Motor neuron (in vitro differentiated cells): ENCODE data around the gene ADRM1. TPM values are rescaled to one million over a fixed set of nuclear protein-coding genes. Genes with fewer than 3 reads are reported as not detected.

Source experiments
- ATAC-seq, 8 experiments: fragments of 200-7000 bp; cut with Tn5 transposase; replicated peaks in 6 of 8; 2 replicates each; pipeline ENCODE4 v1.8.0; 2021; ENCODE audit warnings: mild to moderate bottlenecking in 8 of 8, moderate library complexity in 8 of 8
- H3K27ac ChIP-seq, 2 donors: fragments of 250-450 bp; sonication (Bioruptor Pico); 2 replicates each; pipeline ENCODE4 v1.9.0; 2021; ENCODE audit warnings: antibody characterized with exemption in 2 of 2, mild to moderate bottlenecking in 2 of 2, moderate library complexity in 1 of 2
- H3K4me1 ChIP-seq, 2 donors: fragments of 250-450 bp; sonication (Bioruptor Pico); replicated peaks in 1 of 2; 2 replicates each; pipeline ENCODE4 v1.6.1; 2021; ENCODE audit warnings: antibody characterized with exemption in 2 of 2, mild to moderate bottlenecking in 2 of 2, moderate library complexity in 1 of 2
- H3K4me3 ChIP-seq, 5 donors: fragments of 250-450 bp; sonication (Bioruptor Pico); 2 replicates each; pipeline ENCODE4 v1.9.0; 2021; ENCODE audit warnings: antibody characterized with exemption in 5 of 5, mild to moderate bottlenecking in 5 of 5, moderate library complexity in 4 of 5
- WGBS, 10 experiments: fragments of 450-650 bp; shearing (Covaris generic); methylation state at CpG; one replicate each; pipeline ENCODE4 v1.0.0; 2022; 5-methylcytosine and 5-hydroxymethylcytosine counted together
- in situ Hi-C, 9 experiments: fragments of 400-800 bp; cut with MboI; loops; one replicate each; pipeline ENCODE4 v1.15.0; 2021; ENCODE audit warnings: low sequenced_read_pairs in 9 of 9, low pct_unique_long_range_greater_than_20kb in 2 of 9; ENCODE audit not compliant: unreplicated experiment in 9 of 9
- total RNA-seq, 8 experiments: library from RNA; unstranded; fragments of 300-600 nt; gene quantifications; 2 replicates each; pipeline versions ENCODE4 v1.2.3 to v1.2.4, GENCODE V29; 2022

The ADRM1 gene
- total RNA-seq, 8 experiments from 2014 or later: 42.8 to 151 (median 87.9) TPM

DNA sequence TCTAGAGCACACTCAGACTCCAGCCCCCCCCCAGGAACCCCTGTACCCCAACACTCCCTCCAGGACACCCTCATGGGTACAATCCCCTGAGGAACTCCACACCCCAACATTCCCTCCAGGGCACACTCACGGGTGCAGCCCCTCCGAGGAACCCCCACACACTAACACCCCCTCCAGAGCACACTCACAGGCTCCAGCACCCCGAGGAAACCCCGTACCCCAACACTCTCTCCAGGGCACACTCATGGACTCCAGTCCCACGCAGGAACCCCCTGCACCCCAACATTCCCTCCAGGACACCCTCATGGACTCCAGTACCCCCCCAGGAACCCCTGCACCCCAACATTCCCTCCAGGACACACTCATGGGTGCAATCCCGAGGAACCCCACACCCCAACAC, 32.7 kb downstream of the ADRM1 start:
- no peaks in the 10 kb centered on the region for H3K4me1 ChIP-seq
- ATAC-seq: no peak
- no peak overlapping the region for H3K27ac ChIP-seq
- WGBS, 10 experiments: no CpG with 5 or more reads among the region's 6 CpGs
- H3K4me3 ChIP-seq: no peak overlapping the region
- in situ Hi-C loops: no loop called here

DNA sequence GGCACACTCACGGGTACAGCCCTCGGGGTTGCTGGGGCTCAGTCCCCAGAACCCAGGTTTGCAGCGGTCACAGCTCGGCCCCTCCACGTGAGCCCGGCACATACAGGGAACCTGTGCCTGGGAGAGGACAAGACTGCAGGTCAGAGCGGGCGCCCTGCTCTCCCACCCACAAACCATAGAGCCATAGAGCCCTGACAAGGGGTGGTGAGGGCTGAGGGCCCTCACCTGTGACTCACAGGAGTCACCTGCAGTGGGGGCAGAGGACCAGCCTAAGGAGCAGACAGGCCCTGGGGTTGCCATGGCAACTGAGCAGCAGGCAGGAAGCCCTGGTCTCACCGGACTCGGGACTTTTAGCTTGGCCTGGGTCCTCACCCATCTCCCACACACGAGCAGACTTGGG, 33.5 kb downstream of the ADRM1 start:
- Histone ChIP-seq H3K27ac (no peak overlapping the region), H3K4me3 (no peak overlapping the region), H3K4me1 (no peaks in the 10 kb centered on the region)
- in situ Hi-C loops: no loop called here
- ATAC-seq: peak in 1 of 8 experiments; percentile 8
- WGBS, 10 experiments: 67 to 100% (median 93%) methylated on average over 1 to 6 of the region's 11 CpGs; no CpG with 5 or more reads in 6 of the 10 experiments

DNA sequence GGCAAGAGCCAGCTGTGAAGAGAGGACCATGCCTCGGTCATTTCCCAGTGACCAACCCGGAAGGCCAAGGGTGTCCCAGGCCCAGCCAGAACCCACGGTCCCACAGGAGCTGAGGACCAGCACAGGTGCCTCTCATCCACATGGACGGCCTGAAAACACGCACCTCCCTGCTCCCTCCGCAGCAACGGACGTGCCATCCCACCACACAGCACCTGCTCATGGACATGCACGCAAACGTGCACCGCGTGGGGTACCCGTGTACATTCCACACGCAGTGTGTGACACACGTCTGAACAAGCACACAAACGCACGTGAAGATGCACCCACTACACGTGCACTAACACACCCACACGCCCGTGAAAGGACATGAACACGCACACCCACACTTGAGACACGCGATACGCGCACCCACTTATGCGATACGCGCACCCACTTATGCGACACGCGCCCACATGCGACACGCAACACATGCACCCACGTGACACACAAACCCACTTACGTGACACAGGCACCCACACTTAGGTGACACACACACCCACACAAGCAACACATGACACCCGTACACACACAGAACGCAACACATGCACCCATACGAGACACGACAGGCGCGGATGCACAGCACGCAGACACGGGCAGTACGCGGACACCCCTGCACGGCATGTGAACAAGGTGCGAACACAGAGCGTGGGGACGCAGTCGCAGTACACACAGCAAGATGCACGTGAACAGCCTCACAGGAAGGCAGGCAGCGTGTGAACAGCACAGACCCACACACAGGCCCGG, 34.2 kb downstream of the ADRM1 start:
- no peak overlapping the region for H3K4me3 ChIP-seq
- no peaks in the 10 kb centered on the region for H3K4me1 ChIP-seq
- in situ Hi-C loops: no loop called here
- H3K27ac ChIP-seq: no peak overlapping the region
- no peak for ATAC-seq
- WGBS, 10 experiments: 85 to 100% (median 95%) methylated on average over 4 to 25 of the region's 53 CpGs; no CpG with 5 or more reads in 4 of the 10 experiments

DNA sequence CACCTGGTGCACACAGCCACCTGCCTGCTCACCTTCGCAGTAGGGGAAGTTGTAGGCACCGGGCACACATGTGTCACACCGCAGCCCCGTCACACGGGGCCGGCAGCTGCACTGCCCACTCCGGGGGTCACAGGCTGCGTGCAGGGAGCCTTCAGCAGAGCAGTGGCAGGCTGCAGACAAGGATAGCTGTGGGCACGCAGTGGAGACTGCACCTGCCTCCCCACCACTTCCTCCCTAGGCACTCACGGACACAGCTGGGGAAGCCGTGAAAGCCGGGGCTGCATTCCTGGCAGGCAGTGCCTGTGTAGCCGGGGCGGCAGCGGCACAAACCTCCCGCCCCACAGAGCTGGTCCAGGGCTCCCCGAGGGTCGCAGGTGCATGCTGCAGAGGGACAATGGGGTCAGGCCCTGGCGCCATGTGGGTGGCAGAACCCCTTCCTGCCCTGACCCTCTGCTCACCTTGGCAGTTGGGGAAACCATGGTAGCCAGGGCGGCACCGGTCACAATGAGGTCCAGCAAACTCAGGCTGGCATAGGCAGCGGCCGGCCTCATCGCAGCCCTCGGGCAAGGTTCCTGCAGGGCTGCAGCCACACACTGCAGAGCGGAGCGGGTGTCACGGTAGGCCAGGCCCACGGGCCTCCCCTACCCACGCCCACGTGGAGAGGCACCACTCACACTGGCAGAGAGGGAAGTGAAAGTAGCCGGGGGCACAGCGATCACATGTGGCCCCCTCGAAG, 34.9 kb downstream of the ADRM1 start:
- Histone ChIP-seq H3K4me3 (no peak overlapping the region), H3K27ac (no peak overlapping the region), H3K4me1 (no peaks in the 10 kb centered on the region)
- ATAC-seq: peak in 1 of 8 experiments; percentile 11
- WGBS, 10 experiments: 58 to 100% (median 80%) methylated on average over 1 to 6 of the region's 34 CpGs; no CpG with 5 or more reads in 5 of the 10 experiments
- in situ Hi-C loops: no loop called here

DNA sequence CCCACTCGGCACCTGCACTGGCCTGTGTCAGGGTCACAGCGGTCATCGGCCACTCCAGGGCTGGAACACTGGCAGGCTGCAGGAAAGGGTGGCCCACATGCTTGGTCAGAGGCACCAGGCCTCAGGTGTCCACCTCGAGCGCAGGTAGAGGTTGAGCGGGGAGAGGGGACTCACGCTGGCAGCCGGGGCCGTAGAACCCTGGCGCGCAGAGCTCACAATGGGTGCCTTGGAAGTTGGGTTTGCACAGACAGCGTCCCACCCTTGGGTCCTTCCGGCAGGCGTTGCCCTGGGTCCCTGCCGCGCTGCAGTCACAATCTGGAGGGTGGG, 35.5 kb downstream of the ADRM1 start:
- 89 to 100% (median 100%) methylated on average over 2 to 7 of the region's 16 CpGs; no CpG with 5 or more reads in 7 of the 10 experiments for WGBS, 10 experiments
- H3K4me1 ChIP-seq: no peaks in the 10 kb centered on the region
- no peak overlapping the region for H3K27ac ChIP-seq
- in situ Hi-C loops: no loop called here
- peak in 1 of 8 experiments; percentile 9 for ATAC-seq
- no peak overlapping the region for H3K4me3 ChIP-seq

DNA sequence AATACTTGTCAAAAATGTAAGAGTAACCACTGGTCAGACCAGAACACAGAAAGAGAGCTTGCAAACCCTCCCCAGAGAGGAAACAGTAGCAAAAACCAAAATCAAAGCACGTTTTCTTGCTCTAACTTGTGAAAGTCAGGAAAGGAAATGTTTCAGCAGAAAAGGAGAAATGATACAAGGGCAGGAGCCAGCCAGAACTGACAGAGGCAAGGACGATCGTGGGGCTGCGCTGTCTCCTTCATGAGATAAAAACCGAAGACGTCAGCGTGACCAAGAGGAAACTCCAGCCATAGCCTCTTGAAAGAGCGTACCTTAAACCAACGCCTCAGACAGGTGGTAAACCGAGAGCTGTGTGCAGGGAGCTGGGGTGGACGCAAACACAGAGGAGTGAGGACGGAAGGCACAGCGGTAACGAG, 36.9 kb downstream of the ADRM1 start:
- H3K4me3 ChIP-seq: no peak overlapping the region
- H3K4me1 ChIP-seq: no peaks in the 10 kb centered on the region
- 40 to 100% (median 89%) methylated on average over 2 to 14 of the region's 14 CpGs; no CpG with 5 or more reads in 1 of the 10 experiments for WGBS, 10 experiments
- ATAC-seq: no peak
- no peak overlapping the region for H3K27ac ChIP-seq
- in situ Hi-C loops: no loop called here

DNA sequence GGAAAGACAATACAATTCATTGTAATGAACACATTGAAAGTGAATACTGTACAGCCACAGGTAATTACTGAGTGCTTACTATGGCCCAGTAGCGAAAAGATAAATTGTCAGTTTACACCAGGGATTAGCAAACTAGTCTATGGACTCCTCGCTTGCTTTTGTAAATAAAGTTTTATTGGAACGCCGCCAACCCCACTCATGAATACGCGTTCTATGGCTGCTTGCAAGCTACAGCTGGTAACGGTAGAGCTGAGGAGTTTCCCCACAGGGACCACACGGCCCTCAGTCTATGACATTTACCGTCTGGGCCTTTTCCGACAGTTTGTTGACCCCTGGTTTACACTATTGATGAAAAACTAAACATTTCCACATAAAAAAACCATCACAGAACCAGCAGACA, 40.1 kb downstream of the ADRM1 start:
- ATAC-seq: peak in 1 of 8 experiments; percentile 23
- in situ Hi-C loops: no loop called here
- 40 to 100% (median 80%) methylated on average over 2 to 10 of the region's 10 CpGs; no CpG with 5 or more reads in 1 of the 10 experiments for WGBS, 10 experiments
- H3K4me1 ChIP-seq: no peaks in the 10 kb centered on the region
- no peak overlapping the region for H3K4me3 ChIP-seq
- H3K27ac ChIP-seq: no peak overlapping the region

DNA sequence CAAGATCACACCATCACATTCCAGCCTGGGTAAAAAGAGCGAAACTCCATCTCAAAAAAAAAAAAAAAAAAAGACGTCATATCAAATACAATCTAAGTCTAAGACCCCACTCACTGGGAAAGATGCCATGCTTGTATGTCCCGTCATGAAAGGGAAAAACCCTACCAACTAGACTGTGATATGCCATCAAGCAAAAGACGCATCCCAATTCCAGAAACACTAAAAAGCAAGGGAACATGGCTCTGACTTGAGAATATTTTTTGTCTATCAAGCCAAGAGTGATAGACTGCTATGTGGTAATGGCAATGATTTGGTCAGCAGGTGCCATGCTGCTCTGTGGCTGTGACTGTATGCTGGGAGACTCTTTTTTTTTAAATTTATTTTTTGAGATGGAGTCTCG, 41.3 kb downstream of the ADRM1 start:
- in situ Hi-C loops: no loop called here
- no peak for ATAC-seq
- Histone ChIP-seq H3K27ac (no peak overlapping the region), H3K4me3 (no peak overlapping the region), H3K4me1 (no peaks in the 10 kb centered on the region)
- WGBS, 10 experiments: 78 to 100% (median 94%) methylated on average over 1 to 4 of the region's 5 CpGs; no CpG with 5 or more reads in 1 of the 10 experiments

DNA sequence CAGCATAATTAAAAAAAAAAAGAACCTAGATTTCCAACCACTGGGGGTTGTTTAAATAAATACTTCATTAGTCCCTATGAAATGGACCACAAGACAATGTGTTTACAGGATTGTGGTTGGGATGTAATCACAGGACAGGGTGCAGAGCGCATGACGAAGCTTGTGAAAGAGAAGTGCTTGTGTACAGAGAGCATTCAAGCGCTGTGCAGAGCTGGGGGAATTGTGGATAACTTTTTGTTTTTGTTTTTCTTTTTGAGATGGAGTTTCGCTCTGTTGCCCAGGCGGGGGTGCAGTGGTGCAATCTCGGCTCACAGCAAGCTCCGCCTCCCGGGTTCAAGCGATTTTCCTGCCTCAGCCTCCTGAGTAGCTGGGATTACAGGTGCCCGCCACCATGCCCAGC, 42.0 kb downstream of the ADRM1 start:
- Histone ChIP-seq H3K4me3 (no peak overlapping the region), H3K27ac (no peak overlapping the region), H3K4me1 (no peaks in the 10 kb centered on the region)
- no peak for ATAC-seq
- in situ Hi-C loops: no loop called here
- WGBS, 10 experiments: 70 to 97% (median 85%) methylated on average over 1 to 8 of the region's 10 CpGs; no CpG with 5 or more reads in 1 of the 10 experiments

DNA sequence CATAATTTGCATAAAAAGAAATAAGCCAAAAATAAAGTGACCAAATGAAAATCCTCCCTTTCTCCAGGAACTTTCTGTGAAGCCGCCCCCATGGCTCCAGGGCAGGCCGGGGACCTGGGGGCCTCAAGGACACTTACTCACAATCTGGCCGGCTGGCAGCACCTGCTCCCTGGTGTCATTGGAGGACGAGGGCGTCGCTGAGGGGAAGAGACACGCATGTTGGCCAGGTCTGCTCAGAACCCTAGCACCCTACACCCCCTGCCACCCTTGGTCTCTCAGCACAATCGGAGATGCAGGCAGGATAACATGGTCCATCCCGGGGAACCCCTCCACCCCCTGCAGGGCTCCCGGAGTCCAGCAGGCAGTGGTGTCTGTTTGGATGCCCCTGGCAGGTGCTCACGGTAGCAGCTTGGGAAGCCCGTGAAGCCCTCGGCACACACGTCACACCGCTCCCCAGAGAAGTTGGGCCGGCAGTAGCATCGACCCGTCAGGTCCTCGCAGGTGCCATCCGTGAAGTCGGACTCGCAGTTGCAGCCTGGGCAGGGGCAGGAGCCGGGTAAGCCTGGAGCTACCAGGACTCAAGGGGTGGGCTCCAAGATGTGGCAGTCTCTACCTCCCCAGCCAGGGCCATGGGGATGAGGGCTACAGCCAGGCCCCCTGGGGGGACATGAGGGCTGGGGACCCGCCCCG, 43.0 kb downstream of the ADRM1 start:
- H3K4me3 ChIP-seq: no peak overlapping the region
- 45 to 100% (median 88%) methylated on average over 1 to 9 of the region's 25 CpGs; no CpG with 5 or more reads in 3 of the 10 experiments for WGBS, 10 experiments
- H3K4me1 ChIP-seq: no peaks in the 10 kb centered on the region
- no peak overlapping the region for H3K27ac ChIP-seq
- no peak for ATAC-seq
- in situ Hi-C loops: no loop called here

DNA sequence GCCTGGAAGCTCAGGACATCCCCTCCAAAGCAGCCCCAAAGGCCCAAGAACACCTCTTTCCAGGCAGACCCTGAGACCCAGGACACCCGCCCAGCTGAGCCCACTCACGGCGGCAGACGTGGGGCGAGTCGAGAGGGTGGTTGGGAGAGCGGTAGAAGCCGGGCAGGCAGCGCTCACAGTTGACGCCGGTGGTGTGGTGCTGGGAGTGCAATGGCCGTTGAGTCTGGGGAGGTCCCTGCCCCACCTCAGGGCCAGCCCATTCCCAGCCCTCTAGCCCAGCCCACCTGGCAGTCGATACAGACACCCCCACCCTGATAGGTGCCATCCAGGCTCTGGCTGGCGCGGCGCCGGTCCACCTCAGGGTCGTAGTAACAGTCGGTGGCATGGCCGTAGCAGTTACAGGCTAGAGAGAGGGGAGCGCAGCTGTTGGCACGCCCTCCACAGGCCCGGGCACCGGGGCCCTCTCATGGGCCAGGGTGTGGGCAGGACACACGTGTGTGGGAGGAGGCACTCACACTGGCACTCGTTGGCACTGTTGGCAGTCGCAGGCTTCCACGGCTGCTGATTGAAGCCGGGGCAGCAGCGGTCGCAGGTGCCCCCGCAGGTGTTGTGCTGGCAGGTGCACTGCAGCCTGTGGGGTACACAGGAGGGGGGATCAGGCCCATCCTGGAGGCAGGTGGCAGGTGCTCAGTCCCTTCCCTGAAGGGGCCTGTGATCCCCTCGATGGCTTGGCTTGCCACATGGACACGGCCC, 43.8 kb downstream of the ADRM1 start:
- in situ Hi-C loops: no loop called here
- H3K27ac ChIP-seq: no peak overlapping the region
- 70 to 100% (median 80%) methylated on average over 1 to 8 of the region's 34 CpGs; no CpG with 5 or more reads in 6 of the 10 experiments for WGBS, 10 experiments

DNA sequence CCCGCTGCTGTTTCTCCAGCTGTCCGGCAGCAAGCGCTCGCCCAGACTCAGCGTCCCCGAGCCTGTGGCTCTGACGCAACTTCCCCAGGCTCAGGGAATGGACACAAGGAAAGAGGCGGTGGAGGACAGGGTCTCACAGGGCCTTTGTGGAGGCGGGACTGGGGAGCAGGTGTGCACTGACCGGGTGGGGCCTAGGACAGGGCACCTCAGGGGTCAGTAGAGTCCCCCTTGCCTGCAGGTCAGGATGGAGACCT, 44.3 kb downstream of the ADRM1 start:
- in situ Hi-C loops: no loop called here
- H3K4me3 ChIP-seq: no peak overlapping the region
- no peak for ATAC-seq
- WGBS, 10 experiments: 80 to 100% methylated on average over 1 of the region's 10 CpGs; no CpG with 5 or more reads in 8 of the 10 experiments
- no peaks in the 10 kb centered on the region for H3K4me1 ChIP-seq
- H3K27ac ChIP-seq: no peak overlapping the region

More for the DNA sequence above, 43.8 kb downstream of the ADRM1 start:
- H3K4me3 ChIP-seq: no peak overlapping the region
- no peaks in the 10 kb centered on the region for H3K4me1 ChIP-seq
- no peak for ATAC-seq

DNA sequence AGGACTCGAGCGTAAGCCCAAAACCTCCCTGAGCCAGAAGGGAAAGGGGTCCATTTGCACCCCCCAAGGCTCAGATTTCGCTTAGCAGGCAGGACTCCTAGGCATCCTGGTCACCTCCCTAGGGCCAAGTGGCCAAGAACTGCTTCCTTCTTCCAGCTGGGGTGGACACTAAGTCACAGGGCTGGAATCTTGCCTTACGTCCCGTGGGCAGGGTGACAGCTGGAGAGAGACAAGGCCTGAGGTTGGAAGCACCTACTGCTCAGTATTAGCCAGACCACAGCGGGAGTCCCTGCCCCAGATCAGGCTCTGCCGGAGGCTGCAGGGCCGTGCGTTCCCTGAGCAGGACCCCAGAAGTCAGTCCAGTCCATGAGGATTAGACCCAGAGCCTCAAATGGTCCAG, 44.6 kb downstream of the ADRM1 start:
- ATAC-seq: no peak
- no peaks in the 10 kb centered on the region for H3K4me1 ChIP-seq
- no peak overlapping the region for H3K27ac ChIP-seq
- WGBS, 10 experiments: 46 to 96% (median 80%) methylated on average over 1 to 7 of the region's 9 CpGs; no CpG with 5 or more reads in 3 of the 10 experiments
- H3K4me3 ChIP-seq: no peak overlapping the region
- in situ Hi-C loops: no loop called here
